GM23338 (cell line): Measurements from ENCODE around the gene ATP8A2. TPM values are rescaled to one million over a fixed set of nuclear protein-coding genes. Genes with fewer than 3 reads are reported as not detected.

Experiments used
- ATAC-seq: fragments of 200-7000 bp; cut with Tn5 transposase; 3 replicates; pipeline ENCODE4 v1.9.1; 2020
- DNase-seq: peaks from one replicate; pipeline ENCODE4 v3.0.0-alpha.2; 2015; ENCODE audit warnings: low spot score
- H2AFZ ChIP-seq: fragments of 200-600 bp; sonication (generic); 2 replicates; pipeline ENCODE4 v1.8.0; 2016; ENCODE audit warnings: antibody characterized with exemption, mild to moderate bottlenecking, moderate library complexity
- H3F3A ChIP-seq: fragments of 200-600 bp; sonication (generic); replicated peaks from 2 replicates; pipeline ENCODE4 v1.8.0; 2017; ENCODE audit warnings: antibody characterized with exemption, mixed run types, low read depth
- H3K27ac ChIP-seq: fragments of 200-600 bp; sonication (generic); 2 replicates; pipeline ENCODE4 v1.6.1; 2016; ENCODE audit warnings: low read depth
- H3K27me3 ChIP-seq: fragments of 200-600 bp; sonication (generic); 2 replicates; pipeline ENCODE4 v1.8.0; 2016; ENCODE audit warnings: mild to moderate bottlenecking, mixed run types, moderate library complexity; ENCODE audit not compliant: insufficient read depth
- H3K36me3 ChIP-seq: fragments of 200-600 bp; sonication (generic); 2 replicates; pipeline ENCODE4 v1.8.0; 2016; ENCODE audit warnings: mild to moderate bottlenecking; ENCODE audit not compliant: insufficient read depth
- H3K4me1 ChIP-seq: fragments of 200-600 bp; sonication (generic); 2 replicates; pipeline ENCODE4 v1.8.0; 2016; ENCODE audit warnings: mild to moderate bottlenecking, moderate library complexity; ENCODE audit not compliant: insufficient read depth
- H3K4me2 ChIP-seq: fragments of 200-600 bp; sonication (generic); 2 replicates; pipeline ENCODE4 v1.7.1; 2017; ENCODE audit warnings: mixed run types
- H3K4me3 ChIP-seq: fragments of 200-600 bp; sonication (generic); 2 replicates; pipeline ENCODE4 v1.6.1; 2016; ENCODE audit warnings: mixed run types
- H3K79me2 ChIP-seq: fragments of 200-600 bp; sonication (generic); replicated peaks from 2 replicates; pipeline ENCODE4 v1.8.0; 2017; ENCODE audit warnings: mild to moderate bottlenecking; ENCODE audit not compliant: insufficient read depth
- H3K9me2 ChIP-seq: fragments of 200-600 bp; sonication (generic); 2 replicates; pipeline ENCODE4 v1.8.0; 2017; ENCODE audit not compliant: insufficient read depth
- H4K20me1 ChIP-seq: fragments of 200-600 bp; sonication (generic); replicated peaks from 2 replicates; pipeline ENCODE4 v1.8.0; 2017; ENCODE audit warnings: mild to moderate bottlenecking; ENCODE audit not compliant: insufficient read depth
- H3K27ac Mint-ChIP-seq: 2 replicates; pipeline ENCODE4 v1.8.0; 2020; ENCODE audit warnings: inconsistent platforms, mild to moderate bottlenecking, moderate library complexity, mixed read lengths
- H3K27me3 Mint-ChIP-seq: 3 replicates; pipeline ENCODE4 v1.8.0; 2022; ENCODE audit warnings: low read depth, mild to moderate bottlenecking, moderate library complexity, mixed read lengths, inconsistent platforms; ENCODE audit not compliant: insufficient read depth, poor library complexity
- H3K36me3 Mint-ChIP-seq: 3 replicates; pipeline ENCODE4 v1.8.0; 2021; ENCODE audit warnings: low read depth, mild to moderate bottlenecking, inconsistent platforms, moderate library complexity, mixed read lengths
- H3K4me1 Mint-ChIP-seq: 3 replicates; pipeline ENCODE4 v1.8.0; 2020; ENCODE audit warnings: mild to moderate bottlenecking, inconsistent platforms, mixed read lengths
- H3K4me3 Mint-ChIP-seq: 3 replicates; pipeline ENCODE4 v1.8.0; 2021; ENCODE audit warnings: moderate library complexity, mild to moderate bottlenecking, inconsistent platforms, mixed read lengths
- H3K9me3 Mint-ChIP-seq: 3 replicates; pipeline ENCODE4 v1.8.0; 2020; ENCODE audit warnings: moderate library complexity, mild to moderate bottlenecking, inconsistent platforms, mixed read lengths
- EZH2 ChIP-seq: fragments of 200-600 bp; sonication (generic); IDR thresholded peaks from one replicate; pipeline ENCODE4 v1.8.0; 2017; ENCODE audit warnings: antibody characterized with exemption, mild to moderate bottlenecking, low read depth; ENCODE audit not compliant: unreplicated experiment
- EZH2phosphoT487 ChIP-seq: fragments of 200-600 bp; sonication (generic); IDR thresholded peaks from one replicate; pipeline ENCODE4 v1.8.1; 2018; ENCODE audit warnings: antibody characterized with exemption; ENCODE audit not compliant: unreplicated experiment
- NANOG ChIP-seq: IDR thresholded peaks from 2 replicates; pipeline ENCODE4 v1.6.1; 2016; ENCODE audit warnings: antibody characterized with exemption, borderline replicate concordance
- STAT1 ChIP-seq: IDR thresholded peaks from one replicate; pipeline ENCODE4 v1.6.1; 2016; ENCODE audit warnings: antibody characterized with exemption; ENCODE audit not compliant: unreplicated experiment
- ZNF114 ChIP-seq: fragments of 250-450 bp; sonication (Bioruptor Pico); IDR thresholded peaks from 2 replicates; pipeline ENCODE4 v1.5.0; 2020; ENCODE audit warnings: mild to moderate bottlenecking, moderate library complexity
- ZNF331 ChIP-seq: fragments of 250-450 bp; sonication (Bioruptor Pico); IDR thresholded peaks from 2 replicates; pipeline ENCODE4 v1.5.0; 2020; ENCODE audit warnings: low read depth, mild to moderate bottlenecking, moderate library complexity
- ZNF462 ChIP-seq: fragments of 250-450 bp; sonication (Bioruptor Pico); IDR thresholded peaks from 2 replicates; pipeline ENCODE4 v1.5.0; 2020; ENCODE audit warnings: mild to moderate bottlenecking, moderate library complexity
- polyA plus RNA-seq: library from polyadenylated mRNA; unstranded; fragments of >200 nt; fragmentation: Nextera tagmentation; extraction: Ambion mirVana; gene quantifications from 2 replicates; pipeline ENCODE4 v1.2.1, GENCODE V29; 2016
- total RNA-seq: library from RNA; depleted of rRNA; stranded (reverse); fragments of >200 nt; shearing (Covaris generic); gene quantifications from 2 replicates; pipeline ENCODE4 v1.2.3, GENCODE V29; 2014
- TF ChIP-seq, protein P1 (sequence below): IDR thresholded peaks from 2 replicates; pipeline ENCODE4 v1.6.1; 2016; ENCODE audit warnings: antibody characterized with exemption
- TF ChIP-seq, protein P2 (sequence below): IDR thresholded peaks from one replicate; pipeline ENCODE4 v1.6.1; 2018; ENCODE audit warnings: antibody characterized with exemption; ENCODE audit not compliant: unreplicated experiment

Gene ATP8A2
- total and polyA plus RNA-seq, 2 experiments from 2014 or later, result 5.7 to 8.8 TPM

GRCh38 chr13:25981060-25981459, 609.3 kb downstream of the ATP8A2 start:
- H3K27ac ChIP-seq, result no peak overlapping the region
- ATAC-seq (no peak), DNase-seq (no peak)
- no peaks in the 10 kb centered on the region for H3K27me3 ChIP-seq
- H3K9me3 Mint-ChIP-seq, result peaks cover 4% of the 10 kb centered on the region; the same call in 1 of the 3 replicates
- H3K4me2 ChIP-seq, result no peak overlapping the region
- H3K9me2 ChIP-seq, result peaks cover 5% of the 10 kb centered on the region; the same call in 1 of the 2 replicates
- no peak overlapping the region for H2AFZ ChIP-seq
- H3K4me1 Mint-ChIP-seq, result peaks cover 39% of the 10 kb centered on the region
- peaks cover 8% of the 10 kb centered on the region for H3K27me3 Mint-ChIP-seq
- no peak overlapping the region for H3K4me3 Mint-ChIP-seq
- no peak overlapping the region for H3K27ac Mint-ChIP-seq
- H3F3A ChIP-seq, result peaks cover 6% of the 10 kb centered on the region
- H3K79me2 ChIP-seq, result no peaks in the 10 kb centered on the region
- no peaks in the 10 kb centered on the region for H4K20me1 ChIP-seq
- no peak overlapping the region for H3K4me3 ChIP-seq
- TF ChIP-seq, protein P1, sequence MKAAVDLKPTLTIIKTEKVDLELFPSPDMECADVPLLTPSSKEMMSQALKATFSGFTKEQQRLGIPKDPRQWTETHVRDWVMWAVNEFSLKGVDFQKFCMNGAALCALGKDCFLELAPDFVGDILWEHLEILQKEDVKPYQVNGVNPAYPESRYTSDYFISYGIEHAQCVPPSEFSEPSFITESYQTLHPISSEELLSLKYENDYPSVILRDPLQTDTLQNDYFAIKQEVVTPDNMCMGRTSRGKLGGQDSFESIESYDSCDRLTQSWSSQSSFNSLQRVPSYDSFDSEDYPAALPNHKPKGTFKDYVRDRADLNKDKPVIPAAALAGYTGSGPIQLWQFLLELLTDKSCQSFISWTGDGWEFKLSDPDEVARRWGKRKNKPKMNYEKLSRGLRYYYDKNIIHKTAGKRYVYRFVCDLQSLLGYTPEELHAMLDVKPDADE, result no peak
- TF ChIP-seq ZNF331 (no peak), EZH2 (no peak), STAT1 (no peak), EZH2phosphoT487 (no peak), ZNF462 (CRISPR knock-in tag) (no peak), ZNF114 (CRISPR knock-in tag) (no peak), NANOG (no peak)
- TF ChIP-seq, protein P2, sequence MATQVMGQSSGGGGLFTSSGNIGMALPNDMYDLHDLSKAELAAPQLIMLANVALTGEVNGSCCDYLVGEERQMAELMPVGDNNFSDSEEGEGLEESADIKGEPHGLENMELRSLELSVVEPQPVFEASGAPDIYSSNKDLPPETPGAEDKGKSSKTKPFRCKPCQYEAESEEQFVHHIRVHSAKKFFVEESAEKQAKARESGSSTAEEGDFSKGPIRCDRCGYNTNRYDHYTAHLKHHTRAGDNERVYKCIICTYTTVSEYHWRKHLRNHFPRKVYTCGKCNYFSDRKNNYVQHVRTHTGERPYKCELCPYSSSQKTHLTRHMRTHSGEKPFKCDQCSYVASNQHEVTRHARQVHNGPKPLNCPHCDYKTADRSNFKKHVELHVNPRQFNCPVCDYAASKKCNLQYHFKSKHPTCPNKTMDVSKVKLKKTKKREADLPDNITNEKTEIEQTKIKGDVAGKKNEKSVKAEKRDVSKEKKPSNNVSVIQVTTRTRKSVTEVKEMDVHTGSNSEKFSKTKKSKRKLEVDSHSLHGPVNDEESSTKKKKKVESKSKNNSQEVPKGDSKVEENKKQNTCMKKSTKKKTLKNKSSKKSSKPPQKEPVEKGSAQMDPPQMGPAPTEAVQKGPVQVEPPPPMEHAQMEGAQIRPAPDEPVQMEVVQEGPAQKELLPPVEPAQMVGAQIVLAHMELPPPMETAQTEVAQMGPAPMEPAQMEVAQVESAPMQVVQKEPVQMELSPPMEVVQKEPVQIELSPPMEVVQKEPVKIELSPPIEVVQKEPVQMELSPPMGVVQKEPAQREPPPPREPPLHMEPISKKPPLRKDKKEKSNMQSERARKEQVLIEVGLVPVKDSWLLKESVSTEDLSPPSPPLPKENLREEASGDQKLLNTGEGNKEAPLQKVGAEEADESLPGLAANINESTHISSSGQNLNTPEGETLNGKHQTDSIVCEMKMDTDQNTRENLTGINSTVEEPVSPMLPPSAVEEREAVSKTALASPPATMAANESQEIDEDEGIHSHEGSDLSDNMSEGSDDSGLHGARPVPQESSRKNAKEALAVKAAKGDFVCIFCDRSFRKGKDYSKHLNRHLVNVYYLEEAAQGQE, result no peak
- H3K4me1 ChIP-seq, result peaks cover 32% of the 10 kb centered on the region
- H3K36me3 ChIP-seq, result no peaks in the 10 kb centered on the region
- H3K36me3 Mint-ChIP-seq, result no peaks in the 10 kb centered on the region
